HuH-7 (cell line): ENCODE data around the gene SLC7A6.

Source experiments
- DNase-seq: peaks from one replicate; pipeline ENCODE4 v3.0.0; 2011; ENCODE audit warnings: low spot score

Gene SLC7A6

GRCh38 chr16:68306633-68307032, 42.3 kb downstream of the SLC7A6 start:
- DNase-seq, result no peak

DNA sequence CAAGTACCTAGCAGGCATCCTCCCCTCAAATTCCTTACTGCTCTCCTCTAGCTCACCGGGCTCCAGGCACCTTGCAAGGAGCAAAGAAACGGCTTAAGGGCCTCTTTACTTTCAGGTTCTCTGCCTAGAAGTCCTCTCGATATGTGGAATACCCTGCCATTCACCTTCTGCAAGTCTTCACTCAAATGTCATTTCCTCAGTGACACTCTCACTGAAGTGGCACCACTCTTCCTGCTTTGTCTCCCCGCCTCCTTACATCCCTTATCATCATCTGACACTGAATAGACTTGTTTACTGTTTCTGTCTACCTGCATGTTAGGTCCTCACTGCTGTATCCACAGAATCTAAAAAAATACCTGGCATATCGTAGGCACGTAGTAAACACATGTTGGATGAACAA, 45.5 kb downstream of the SLC7A6 start:
- no peak for DNase-seq

DNA sequence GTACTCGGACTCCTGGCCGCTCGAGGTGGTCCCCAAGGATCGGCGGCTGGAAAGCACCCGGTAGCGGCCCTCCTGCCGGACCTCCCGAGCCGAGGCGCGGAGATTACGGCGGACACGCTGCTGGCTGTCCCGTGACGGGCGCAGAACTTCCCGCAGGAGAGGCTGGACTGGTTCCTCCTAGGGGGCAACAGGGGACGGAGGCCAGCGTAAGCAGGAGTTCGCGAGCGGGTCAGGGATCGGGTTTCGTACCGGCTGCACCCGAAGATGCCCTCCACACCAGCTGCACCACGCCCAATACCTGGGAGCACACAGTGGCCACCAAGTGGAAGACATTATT, 46.1 kb downstream of the SLC7A6 start:
- DNase-seq, result no peak

- DNase-seq, result peak; percentile 97
Measured at GRCh38 chr16:68310774-68311511, 46.6 kb downstream of the SLC7A6 start, which contains the start of the genes PRMT7 and SLC7A6OS. PRMT7 (plus strand) TSS chr16:68311019; CDS start chr16:68315980, 4,961 bp downstream. SLC7A6OS (minus strand) TSS chr16:68310946; CDS start chr16:68310926, 20 bp downstream.

- DNase-seq, result no peak
Measured at GRCh38 chr16:68313116-68313515, 48.8 kb downstream of the SLC7A6 start.

GRCh38 chr16:68319185-68319908, 55.0 kb downstream of the SLC7A6 start:
- no peak for DNase-seq

- no peak for DNase-seq
Measured at GRCh38 chr16:68324336-68324735, 60.0 kb downstream of the SLC7A6 start.

DNA sequence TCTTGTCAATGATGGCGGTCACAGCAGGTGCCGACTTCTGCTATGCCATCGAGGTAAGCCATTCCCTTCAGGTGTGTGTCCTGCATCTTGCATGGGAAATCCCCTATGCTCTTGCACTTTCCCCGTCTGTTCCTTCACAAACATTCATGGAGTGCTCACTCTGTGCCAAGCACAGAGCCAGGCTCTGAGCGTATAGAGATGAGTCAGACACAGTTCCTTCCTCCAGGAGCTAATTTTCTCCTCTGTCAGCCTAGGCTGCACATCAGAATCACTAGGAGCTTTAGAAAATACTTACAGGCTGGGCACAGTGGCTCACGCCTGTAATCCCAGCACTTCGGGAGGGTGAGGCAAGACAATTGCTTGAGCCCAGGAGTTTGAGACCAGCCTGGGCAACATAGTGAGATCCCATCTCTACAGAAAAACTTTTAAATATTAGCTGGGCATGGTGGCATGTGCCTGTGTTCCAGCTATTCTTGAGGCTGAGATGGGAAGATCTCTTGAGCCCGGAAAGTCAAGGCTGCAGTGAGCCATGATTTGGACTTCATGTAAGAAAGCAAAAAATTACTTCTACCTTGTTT, 60.5 kb downstream of the SLC7A6 start:
- no peak for DNase-seq

DNA sequence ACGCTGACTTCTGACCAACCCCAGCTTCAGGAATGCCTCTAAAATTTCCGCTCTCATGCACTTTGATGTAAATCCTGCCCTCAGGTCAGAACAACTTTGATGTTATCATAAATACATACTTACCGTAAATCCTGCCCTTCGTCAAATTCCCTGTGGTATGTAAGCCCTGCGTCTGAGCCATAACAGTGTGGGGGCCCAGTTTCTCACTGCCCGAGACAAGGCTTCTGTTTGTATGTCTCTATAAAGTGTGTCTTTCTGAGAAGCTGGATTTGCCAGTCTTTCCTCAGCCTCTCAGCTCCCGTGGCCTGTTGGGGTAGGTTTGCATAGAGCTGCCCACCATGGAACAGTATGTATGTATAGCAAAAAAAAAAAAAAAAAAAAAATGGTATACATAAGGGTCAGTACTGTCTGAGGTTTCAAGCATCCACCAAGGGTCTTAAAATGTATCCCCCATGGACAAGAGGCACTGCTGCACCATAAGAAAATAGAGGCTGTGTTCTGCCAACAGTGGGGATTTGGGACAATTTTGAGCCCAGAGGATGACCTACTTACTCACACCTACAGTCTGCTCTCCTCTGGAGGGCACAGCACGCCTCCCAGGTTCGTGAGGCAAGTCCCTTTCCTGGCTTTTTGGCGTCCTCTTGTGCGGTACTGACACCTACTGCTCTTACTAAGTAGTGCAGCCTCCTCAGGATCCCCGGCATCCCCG, 64.0 kb downstream of the SLC7A6 start:
- DNase-seq, result peak; percentile 90

GRCh38 chr16:68328860-68329390, 64.6 kb downstream of the SLC7A6 start:
- DNase-seq, result no peak

DNA sequence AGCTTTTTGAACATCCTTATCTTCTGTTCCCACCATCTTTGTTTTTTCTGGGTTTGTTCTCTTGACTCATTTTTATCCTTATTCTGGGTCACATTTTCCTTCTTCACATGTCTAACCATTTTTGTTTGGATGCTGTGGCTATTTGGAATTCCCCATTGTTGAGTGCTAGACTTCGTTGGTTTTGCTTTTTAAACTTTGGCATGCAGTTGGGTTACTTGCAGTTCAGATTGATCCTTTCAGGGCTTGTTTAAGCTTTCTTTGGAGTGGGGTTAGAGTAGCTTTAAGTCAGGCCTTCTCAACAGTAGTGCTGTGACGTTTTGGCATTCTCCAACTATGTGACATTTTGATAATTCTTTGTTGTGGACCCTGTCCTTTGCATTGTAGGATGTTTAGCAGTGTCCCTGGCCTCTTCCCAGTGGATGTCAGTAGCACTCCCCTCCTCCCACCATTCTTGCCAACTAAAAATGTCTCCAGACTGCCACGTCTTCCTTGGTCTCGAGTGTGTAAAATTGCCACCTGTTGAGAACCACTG, 67.6 kb downstream of the SLC7A6 start:
- no peak for DNase-seq

- DNase-seq, result peak; percentile 59
Measured at GRCh38 chr16:68332411-68333121, 68.2 kb downstream of the SLC7A6 start.

DNA sequence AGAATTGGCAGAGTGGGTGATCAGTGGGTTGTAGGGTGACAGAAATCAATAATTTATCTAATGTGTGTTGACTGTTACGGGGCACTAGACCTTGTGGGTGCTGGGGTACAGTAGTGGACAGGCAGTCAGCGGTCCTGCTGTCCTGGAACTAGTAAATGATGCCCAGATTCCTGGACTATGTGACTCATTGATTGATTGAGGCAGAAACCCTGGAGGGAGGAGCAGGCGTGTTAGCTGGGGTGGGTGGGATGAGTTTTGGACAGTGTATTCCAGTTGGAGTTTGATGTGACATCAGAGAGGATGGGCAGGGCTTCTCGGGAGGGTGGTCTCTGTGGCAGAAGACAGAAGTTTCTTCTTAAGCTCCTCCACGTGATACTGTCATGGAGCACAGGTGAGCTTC, 70.8 kb downstream of the SLC7A6 start:
- DNase-seq, result no peak

- no peak for DNase-seq
Measured at GRCh38 chr16:68338326-68339119, 74.2 kb downstream of the SLC7A6 start.

DNA sequence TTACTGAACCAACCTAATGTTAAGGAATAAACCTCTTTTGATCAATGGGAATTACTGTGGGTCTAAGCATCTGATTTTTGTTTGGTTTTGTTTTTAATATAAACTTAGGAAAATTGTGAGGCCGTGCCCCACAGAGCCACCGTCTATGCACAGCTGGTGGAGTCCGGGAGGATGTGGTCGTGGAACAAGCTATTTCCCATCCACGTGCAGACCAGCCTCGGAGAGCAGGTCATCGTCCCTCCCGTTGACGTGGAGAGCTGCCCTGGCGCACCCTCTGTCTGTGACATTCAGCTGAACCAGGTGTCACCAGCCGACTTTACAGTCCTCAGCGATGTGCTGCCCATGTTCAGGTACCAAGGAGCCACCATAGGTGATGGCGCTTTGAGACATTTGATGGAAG, 74.9 kb downstream of the SLC7A6 start:
- no peak for DNase-seq

DNA sequence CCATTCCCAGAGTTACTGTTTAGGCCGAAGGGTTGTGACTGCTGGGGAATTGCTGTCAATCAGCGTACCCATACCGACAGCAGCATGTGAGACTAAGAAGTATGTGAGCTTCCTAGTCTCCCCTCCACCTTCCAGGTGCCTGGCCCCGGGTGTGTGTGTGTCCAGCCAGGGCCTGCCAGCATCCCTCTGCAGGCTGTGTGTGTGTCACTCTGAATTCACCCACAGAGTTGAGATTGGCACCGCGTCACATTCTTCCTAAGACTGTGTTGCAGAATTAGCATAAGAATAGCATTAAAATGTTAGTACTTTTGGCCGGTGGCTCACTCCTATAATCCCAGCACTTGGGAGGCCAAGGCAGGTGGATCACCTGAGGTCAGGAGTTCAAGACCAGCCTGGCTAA, 78.3 kb downstream of the SLC7A6 start:
- no peak for DNase-seq

GRCh38 chr16:68343137-68343536, 78.8 kb downstream of the SLC7A6 start:
- no peak for DNase-seq

GRCh38 chr16:68344252-68344651, 79.9 kb downstream of the SLC7A6 start:
- no peak for DNase-seq

DNA sequence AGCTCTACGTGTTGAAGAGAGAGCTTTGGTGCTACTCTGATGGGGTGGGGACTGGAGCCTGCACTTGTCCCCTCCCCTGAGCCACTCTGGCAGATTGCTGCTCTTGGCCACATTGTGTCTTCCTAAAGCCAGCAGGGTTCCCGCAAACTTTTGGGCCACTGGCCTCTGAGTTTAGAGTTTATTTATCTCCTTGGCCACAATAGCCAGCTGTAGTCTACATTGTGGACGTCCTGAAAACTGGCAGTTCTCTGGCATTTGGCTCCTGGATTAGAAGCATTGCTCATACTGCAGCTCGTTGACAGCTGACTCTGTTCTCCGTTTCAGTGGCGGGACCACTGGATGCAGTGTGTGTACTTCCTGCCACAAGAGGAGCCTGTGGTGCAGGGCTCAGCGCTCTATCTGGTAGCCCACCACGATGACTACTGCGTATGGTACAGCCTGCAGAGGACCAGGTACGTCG, 81.1 kb downstream of the SLC7A6 start:
- DNase-seq, result no peak

DNA sequence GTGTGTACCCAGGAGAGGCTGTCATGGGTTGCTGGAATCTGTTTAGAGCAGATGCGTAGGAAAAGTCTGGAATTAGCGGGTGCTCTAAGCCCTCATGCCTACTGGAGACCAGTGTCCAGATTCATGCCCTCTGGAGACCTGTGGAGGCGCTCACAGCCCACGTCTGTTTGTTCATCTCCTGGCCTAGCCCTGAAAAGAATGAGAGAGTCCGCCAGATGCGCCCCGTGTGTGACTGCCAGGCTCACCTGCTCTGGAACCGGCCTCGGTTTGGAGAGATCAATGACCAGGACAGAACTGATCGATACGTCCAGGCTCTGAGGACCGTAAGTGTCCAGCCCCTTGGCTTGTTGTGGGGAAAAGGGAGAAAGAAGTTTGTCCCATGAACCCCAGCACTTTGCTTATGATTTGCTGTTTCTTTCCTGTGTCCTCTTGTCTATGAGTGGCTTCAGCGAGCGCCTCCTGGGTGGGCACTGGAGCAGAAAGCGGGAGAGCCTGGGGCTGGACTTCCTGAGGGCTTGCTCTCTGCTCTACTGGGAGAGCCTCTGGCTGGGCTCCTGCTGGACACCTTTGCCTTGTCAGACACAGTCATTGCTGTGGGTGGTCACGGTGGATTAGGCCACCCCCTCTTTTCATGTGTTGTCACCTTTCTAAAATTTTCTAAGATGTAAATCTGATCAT, 81.8 kb downstream of the SLC7A6 start:
- DNase-seq, result no peak
